Epidermal melanocyte (primary cell): ENCODE measurements around the gene PEX16.

Source experiments
- DNase-seq: peaks from one replicate; pipeline ENCODE4 v3.0.0; 2011; ENCODE audit warnings: low spot score; ENCODE audit not compliant: insufficient read length

PEX16 gene

GRCh38 chr11:45879803-45880686 is 37.6 kb downstream of the PEX16 start:
- no peak for DNase-seq

DNA sequence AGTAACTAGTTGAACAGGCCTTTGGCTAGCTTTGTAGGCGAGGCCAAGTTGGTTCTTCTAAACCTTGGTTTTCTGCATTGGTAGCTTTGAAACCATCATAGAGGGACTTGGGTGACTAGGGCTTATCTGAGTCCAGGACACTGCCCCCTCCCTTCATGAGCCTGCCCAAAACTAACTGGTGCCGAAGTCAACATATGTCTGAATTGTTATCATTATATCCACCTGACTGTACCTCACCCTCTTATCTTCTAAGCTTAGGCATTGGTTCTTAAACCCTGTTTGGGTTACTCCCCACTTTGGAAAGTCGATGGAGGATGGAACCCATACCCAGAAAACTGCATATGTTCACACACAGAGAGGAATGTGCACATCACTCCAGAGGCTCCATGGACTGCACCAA is 39.8 kb downstream of the PEX16 start:
- no peak for DNase-seq

- DNase-seq = no peak
These were observed 40.5 kb downstream of the PEX16 start for GRCh38 chr11:45877221-45877620.

DNA sequence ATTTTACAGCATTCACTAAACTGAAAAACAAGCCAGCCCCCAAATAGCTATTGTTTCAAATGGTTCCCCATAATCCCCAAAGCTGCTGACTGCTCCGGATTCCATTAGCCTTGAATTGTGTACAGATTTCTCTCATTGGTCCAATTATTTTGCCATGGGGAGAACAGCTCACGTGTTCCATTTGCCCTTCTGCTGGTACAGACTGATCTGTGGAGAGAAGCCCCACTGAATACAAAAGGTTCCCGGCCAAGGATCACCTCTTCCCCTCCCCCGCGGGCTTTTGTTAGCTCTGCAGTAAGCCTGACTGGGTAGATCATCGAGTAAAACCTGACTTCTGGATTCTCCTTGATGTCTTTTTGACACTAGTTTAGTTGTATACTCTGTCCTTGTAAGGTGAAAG is 41.3 kb downstream of the PEX16 start:
- DNase-seq = no peak

- no peak for DNase-seq
These were observed 44.9 kb downstream of the PEX16 start for GRCh38 chr11:45872651-45873356.

GRCh38 chr11:45871638-45872037 is 46.0 kb downstream of the PEX16 start:
- DNase-seq = no peak

DNA sequence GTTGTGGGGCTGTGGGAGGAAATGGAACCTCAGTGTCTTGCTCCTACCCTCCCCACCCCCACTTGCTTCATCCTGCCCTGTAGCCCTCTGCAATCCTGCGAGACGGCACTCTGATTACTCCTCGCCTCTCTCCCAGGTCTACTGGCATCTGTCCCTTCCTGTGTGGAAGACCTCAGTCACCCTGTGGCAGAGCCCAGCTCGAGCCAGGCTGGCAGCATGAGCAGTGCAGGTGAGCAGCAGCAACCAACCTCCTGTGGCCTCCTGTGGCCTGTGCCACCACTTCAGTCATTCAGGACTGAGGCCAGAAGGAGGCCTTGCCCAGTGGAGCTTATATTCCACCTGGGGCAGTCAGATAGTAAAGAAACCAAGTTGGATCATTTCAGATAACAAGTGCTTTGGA is 47.0 kb downstream of the PEX16 start:
- no peak for DNase-seq

GRCh38 chr11:45869551-45869950 is 48.1 kb downstream of the PEX16 start:
- DNase-seq = no peak

GRCh38 chr11:45864041-45864440 is 53.6 kb downstream of the PEX16 start:
- DNase-seq = no peak

- DNase-seq = no peak
These were observed 56.7 kb downstream of the PEX16 start for GRCh38 chr11:45860764-45861510.

- no peak for DNase-seq
These were observed 57.3 kb downstream of the PEX16 start for GRCh38 chr11:45860348-45860747.
